Measurements from ENCODE around the gene LBHD1. TPM values are rescaled to one million over a fixed set of nuclear protein-coding genes. Genes with fewer than 3 reads are reported as not detected.

LBHD1 gene
- total and polyA plus RNA-seq, 2 of the 4 experiments (the other 2 are of a cell fraction), result 1.6 to 4.0 TPM

GRCh38 chr11:62654297-62654696, 17.8 kb downstream of the LBHD1 start:
- H2BK120ac ChIP-seq (ENCODE audit: low read depth, low read length), result no peak overlapping the region
- H3K4me1 ChIP-seq (ENCODE audit: control insufficient read depth, insufficient read depth, low read length), result peaks cover 2% of the 10 kb centered on the region; the same call in 1 of the 2 replicates
- peaks cover 6 to 34% of the 10 kb centered on the region in 2 experiments for H3K79me1 ChIP-seq (ENCODE audit: low read depth in 1 of 2, low read length in 2 of 2)
- H3K9ac ChIP-seq (ENCODE audit: low read depth, low read length), result no peak overlapping the region
- H2AK9ac ChIP-seq (replicated peaks; ENCODE audit: low read depth, low read length, poor library complexity), result peak overlapping the region; percentile 9
- no peaks in the 10 kb centered on the region for H3K9me1 ChIP-seq (ENCODE audit: insufficient read depth, low read length)
- in situ Hi-C loops (cut with MboI; ENCODE audit: low sequenced_read_pairs), result no loop called here
- H4K5ac ChIP-seq (ENCODE audit: low read depth, low read length), result peak overlapping the region; percentile 50; the same call in 1 of the 2 replicates
- peak overlapping the region; percentile 47 to 70; a peak in 3 of 4 replicates for H4K8ac ChIP-seq (ENCODE audit: low read depth in 2 of 2, low read length in 2 of 2)
- H2BK20ac ChIP-seq (ENCODE audit: low read depth, low read length), result no peak overlapping the region
- H3K27me3 ChIP-seq (ENCODE audit: control insufficient read depth, insufficient read depth, low read length), result no peaks in the 10 kb centered on the region
- intact Hi-C loops (cut with micrococcal nuclease), result no loop called here
- no peak overlapping the region for H3K27ac ChIP-seq (ENCODE audit: insufficient read depth, low read length)
- dilution Hi-C loops (cut with HindIII; ENCODE audit: low sequenced_read_pairs, unreplicated experiment), result no loop called here
- TF ChIP-seq BHLHE40 (IDR thresholded peaks at IDR 0.05; ENCODE audit: low read depth, low read length) (no peak), CTCF (conservative IDR thresholded peaks at IDR 0.05; ENCODE audit: low read depth, low read length) (no peak), CEBPB (IDR thresholded peaks at IDR 0.05; ENCODE audit: low read depth, low read length) (no peak), NFE2L2 (IDR thresholded peaks at IDR 0.05; ENCODE audit: low read depth, low read length) (no peak), FOS (IDR thresholded peaks at IDR 0.05; ENCODE audit: low read depth, low read length) (no peak), POLR2A (IDR thresholded peaks at IDR 0.05; ENCODE audit: low read depth, low read length) (no peak), MXI1 (IDR thresholded peaks at IDR 0.05; ENCODE audit: borderline replicate concordance, low read depth, low read length) (no peak), MAFK (IDR thresholded peaks at IDR 0.05; ENCODE audit: low read depth, low read length) (no peak), RAD21 (IDR thresholded peaks at IDR 0.05; ENCODE audit: low read length) (no peak), MAZ (IDR thresholded peaks at IDR 0.05; ENCODE audit: borderline replicate concordance, low read depth, low read length) (no peak), CHD1 (IDR thresholded peaks at IDR 0.05; ENCODE audit: low read depth, low read length) (no peak), USF2 (IDR thresholded peaks at IDR 0.05; ENCODE audit: low read depth, low read length) (no peak), RCOR1 (IDR thresholded peaks at IDR 0.05; ENCODE audit: insufficient replicate concordance, low read length) (no peak), SMC3 (IDR thresholded peaks at IDR 0.05; ENCODE audit: low read depth, low read length) (no peak), ELK1 (IDR thresholded peaks at IDR 0.05; ENCODE audit: borderline replicate concordance, low read depth, low read length) (no peak)
- no peaks in the 10 kb centered on the region for H3K9me3 ChIP-seq (ENCODE audit: control insufficient read depth, insufficient read depth, low read length)
- no peak overlapping the region for H3K4ac ChIP-seq (ENCODE audit: low read depth, low read length)
- no peak overlapping the region for H3K56ac ChIP-seq (ENCODE audit: extremely low read depth, insufficient read depth, low read length)
- DNase-seq, result no peak
- peak overlapping the region; percentile 69 for H2AFZ ChIP-seq (replicated peaks; ENCODE audit: low read length, poor library complexity)
- peaks cover 6% of the 10 kb centered on the region for H3K36me3 ChIP-seq (ENCODE audit: control insufficient read depth, insufficient read depth, low read length)
- H4K20me1 ChIP-seq (ENCODE audit: insufficient read depth, low read length), result no peaks in the 10 kb centered on the region; the same call in 1 of the 2 replicates
- no peak overlapping the region for H3K14ac ChIP-seq (replicated peaks; ENCODE audit: low read depth, low read length)
- H4K91ac ChIP-seq (ENCODE audit: insufficient read depth, low read depth, low read length), result no peak overlapping the region
- no CpG with 5 or more reads among the region's 11 CpGs for WGBS, 2 experiments (ENCODE audit: extremely low coverage in 2 of 2, insufficient read length in 1 of 2)
- no peak overlapping the region for H3K23ac ChIP-seq (ENCODE audit: low read depth, low read length)
- ChIA-PET CTCF (no interaction called here), POLR2A (ENCODE audit: unreplicated experiment) (interaction anchor here (1.2 kb wide), 1 partner anchor 11 kb away, joined by 5 read pairs; the partner anchor contains the start of genes C11orf98 and CSKMT)
- no peak overlapping the region for H3K4me2 ChIP-seq (ENCODE audit: low read depth, low read length)
- no peak overlapping the region for H3K18ac ChIP-seq (ENCODE audit: low read depth, low read length)
- no peak overlapping the region for H2BK5ac ChIP-seq (ENCODE audit: low read depth, low read length, poor library complexity, severe bottlenecking)
- H3K4me3 ChIP-seq (ENCODE audit: insufficient read depth, low read depth, low read length), result no peak overlapping the region
- BruUV-seq (replicated peaks), result no TSS peak
- 0 out of 2 replicates have a peak overlapping the region, but pooled peaks have one; percentile 24 for H2AK5ac ChIP-seq (ENCODE audit: low read depth, low read length)
- no peak overlapping the region for H2BK15ac ChIP-seq (ENCODE audit: low read depth, low read length)
- no peak for ATAC-seq (ENCODE audit: low read depth)
